NK-92 (cell line): ENCODE measurements around the gene DPP10.

ENCODE experiments used
- DNase-seq: peaks from one replicate; lab custom pipeline; 2025; ENCODE audit not compliant: unreplicated experiment; lab: John Stamatoyannopoulos, UW

Gene DPP10

GRCh38 chr2:114789989-114790388 is 347.5 kb downstream of the DPP10 start:
- DNase-seq: no peak

DNA sequence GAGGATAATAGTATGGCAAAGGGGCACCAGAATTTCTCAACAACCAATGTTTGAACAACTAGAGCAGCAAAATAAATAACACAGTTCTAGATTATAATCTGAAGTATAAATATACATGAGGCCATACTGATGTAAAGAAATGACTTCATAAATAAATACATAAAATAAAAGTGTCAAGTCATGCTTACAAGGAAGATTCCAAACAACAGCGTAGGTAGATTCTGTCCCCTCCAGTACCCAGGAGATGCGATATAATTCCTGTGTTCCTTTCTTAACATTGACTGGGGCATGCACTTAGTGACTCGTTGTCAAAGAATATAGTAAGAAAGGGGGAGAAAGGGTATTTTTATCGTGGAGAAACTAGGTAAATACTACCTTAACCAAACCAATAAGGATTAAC is 355.1 kb downstream of the DPP10 start:
- no peak for DNase-seq

GRCh38 chr2:114797942-114798341 is 355.5 kb downstream of the DPP10 start:
- DNase-seq: no peak

- DNase-seq: no peak
Measured at GRCh38 chr2:114800371-114800770, 357.9 kb downstream of the DPP10 start.

DNA sequence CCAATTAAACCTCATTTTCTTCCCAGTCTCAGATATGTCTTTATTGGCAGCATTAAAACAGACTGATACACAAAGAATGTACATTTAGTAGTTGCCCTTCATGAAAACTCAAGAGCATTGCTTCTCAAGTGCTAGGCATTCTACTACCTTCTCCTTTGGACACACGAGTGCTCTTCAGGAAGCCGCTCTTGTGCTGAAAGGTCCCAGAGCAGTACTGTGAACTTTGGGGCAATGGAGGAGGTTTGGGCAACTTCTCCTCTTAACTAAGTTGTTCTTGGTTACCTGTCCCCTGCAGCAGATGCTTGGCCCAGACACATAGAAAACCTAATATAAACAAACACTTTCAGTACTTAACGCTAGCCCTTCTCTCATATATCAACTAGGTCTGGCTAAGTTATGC is 362.8 kb downstream of the DPP10 start:
- DNase-seq: no peak

- DNase-seq: no peak
Measured at GRCh38 chr2:114810092-114810491, 367.7 kb downstream of the DPP10 start.

- no peak for DNase-seq
Measured at GRCh38 chr2:114812261-114812660, 369.8 kb downstream of the DPP10 start.

DNA sequence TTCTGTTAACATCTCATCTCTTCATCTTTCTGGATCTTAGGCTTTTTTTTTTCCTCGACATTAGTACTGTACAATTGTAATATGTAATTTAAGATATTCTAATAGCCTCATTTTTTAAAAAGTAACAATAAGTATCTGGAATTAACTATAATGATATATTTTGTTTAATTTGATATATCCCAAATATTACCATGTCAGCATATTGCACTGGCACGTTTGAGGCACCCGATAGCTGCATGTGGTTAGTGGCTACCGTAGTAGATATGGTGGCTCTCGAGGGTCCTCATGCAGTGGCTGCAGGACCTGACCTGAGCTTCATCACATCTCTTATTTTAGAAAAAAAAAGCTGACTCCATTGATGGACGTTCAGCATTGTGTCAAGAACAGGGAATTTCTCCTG is 371.9 kb downstream of the DPP10 start:
- DNase-seq: no peak

GRCh38 chr2:114821055-114821454 is 378.6 kb downstream of the DPP10 start:
- DNase-seq: no peak

DNA sequence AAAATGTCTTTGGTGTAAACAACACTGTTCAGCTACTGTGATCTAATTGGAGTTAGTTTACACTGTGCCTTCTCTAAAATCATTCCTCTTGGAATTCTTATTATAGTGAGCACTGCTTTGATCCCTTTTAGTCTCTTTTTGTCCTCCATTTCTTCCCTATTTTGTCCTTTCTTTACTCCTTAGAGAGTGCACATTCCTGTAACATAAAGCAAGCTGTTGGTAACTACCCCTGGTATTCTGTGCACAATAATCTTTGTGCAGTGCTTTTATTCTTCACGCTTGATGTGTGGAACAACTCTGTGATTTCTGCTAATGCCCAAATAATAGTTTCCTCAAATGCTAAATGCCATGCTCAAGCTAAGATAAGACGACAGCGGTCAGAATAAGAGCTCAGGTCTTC is 401.5 kb downstream of the DPP10 start:
- no peak for DNase-seq

- DNase-seq: no peak
Measured at GRCh38 chr2:114857196-114857595, 414.8 kb downstream of the DPP10 start.

DNA sequence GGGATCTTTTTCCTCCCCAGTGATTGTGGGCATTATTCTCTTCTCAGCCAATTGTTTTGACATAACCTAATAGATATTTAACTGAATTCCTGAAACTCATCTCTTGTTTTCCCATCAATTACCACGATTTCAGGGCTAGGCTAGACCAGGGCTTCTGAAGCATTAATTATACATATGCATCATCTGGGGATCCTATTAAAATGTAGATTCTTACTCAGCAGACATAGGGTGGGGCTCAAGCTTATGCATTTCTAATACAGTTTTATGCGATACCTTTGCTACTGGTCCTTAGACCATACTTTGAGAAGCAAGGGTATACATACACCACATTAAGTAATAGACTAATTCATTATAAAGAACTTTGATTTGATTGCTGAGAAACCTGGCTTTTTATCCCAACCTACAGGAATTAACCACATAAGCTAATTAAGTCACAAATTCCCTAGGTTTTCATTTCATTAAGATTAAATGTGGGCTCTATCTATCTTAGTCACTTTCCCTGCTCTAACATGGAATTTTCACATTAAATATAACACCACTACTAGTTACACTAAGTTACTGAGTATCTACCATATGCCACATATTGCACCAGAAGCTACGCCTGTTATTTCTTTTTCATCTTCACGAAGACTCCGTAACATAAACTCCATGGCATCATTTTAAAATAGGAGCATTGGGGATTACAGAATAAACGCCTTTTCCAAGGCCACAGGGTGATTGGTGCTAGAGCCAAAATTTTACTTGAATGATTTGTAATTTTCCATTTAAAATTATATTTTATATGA is 417.5 kb downstream of the DPP10 start:
- no peak for DNase-seq

DNA sequence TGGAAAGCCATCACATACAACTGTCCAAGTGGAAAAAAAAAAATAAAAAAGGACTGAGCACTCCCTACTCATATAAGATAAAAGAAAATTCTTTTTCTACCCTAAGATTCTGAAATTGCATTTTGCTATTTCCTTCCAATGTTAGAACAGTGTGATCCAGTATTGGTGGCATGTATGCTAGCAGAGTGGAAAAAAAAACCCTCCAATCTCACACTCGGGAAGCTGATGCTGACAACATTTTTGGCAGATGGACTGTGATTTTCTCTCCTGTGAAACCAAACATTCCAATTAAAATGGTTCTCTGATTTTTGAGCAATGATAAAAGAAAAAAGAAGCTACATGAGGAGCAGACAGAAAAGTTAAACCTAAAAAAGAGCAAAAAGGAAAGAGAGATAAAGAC is 419.8 kb downstream of the DPP10 start:
- no peak for DNase-seq

- DNase-seq: no peak
Measured at GRCh38 chr2:114864901-114865300, 422.5 kb downstream of the DPP10 start.

GRCh38 chr2:114880046-114880445 is 437.6 kb downstream of the DPP10 start:
- DNase-seq: no peak

GRCh38 chr2:114919985-114920384 is 477.5 kb downstream of the DPP10 start:
- DNase-seq: no peak

DNA sequence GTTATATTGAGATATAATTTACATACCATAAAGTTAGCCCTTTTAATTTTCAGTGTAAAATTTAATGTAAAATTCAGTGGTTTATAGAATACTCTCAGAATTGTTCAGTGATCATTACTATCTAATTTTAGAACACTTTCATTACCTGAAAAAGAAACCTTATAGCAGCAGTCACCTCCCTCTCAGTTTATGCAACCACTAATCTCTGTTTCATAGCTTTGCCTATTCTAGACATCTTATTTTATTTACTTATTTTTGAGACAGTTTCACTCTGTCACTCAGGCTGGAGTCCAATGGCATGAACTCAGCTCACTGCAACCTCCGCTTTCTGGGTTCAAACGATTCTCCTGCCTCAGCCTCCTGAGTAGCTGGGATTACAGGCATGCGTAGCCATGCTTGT is 479.6 kb downstream of the DPP10 start:
- DNase-seq: no peak

DNA sequence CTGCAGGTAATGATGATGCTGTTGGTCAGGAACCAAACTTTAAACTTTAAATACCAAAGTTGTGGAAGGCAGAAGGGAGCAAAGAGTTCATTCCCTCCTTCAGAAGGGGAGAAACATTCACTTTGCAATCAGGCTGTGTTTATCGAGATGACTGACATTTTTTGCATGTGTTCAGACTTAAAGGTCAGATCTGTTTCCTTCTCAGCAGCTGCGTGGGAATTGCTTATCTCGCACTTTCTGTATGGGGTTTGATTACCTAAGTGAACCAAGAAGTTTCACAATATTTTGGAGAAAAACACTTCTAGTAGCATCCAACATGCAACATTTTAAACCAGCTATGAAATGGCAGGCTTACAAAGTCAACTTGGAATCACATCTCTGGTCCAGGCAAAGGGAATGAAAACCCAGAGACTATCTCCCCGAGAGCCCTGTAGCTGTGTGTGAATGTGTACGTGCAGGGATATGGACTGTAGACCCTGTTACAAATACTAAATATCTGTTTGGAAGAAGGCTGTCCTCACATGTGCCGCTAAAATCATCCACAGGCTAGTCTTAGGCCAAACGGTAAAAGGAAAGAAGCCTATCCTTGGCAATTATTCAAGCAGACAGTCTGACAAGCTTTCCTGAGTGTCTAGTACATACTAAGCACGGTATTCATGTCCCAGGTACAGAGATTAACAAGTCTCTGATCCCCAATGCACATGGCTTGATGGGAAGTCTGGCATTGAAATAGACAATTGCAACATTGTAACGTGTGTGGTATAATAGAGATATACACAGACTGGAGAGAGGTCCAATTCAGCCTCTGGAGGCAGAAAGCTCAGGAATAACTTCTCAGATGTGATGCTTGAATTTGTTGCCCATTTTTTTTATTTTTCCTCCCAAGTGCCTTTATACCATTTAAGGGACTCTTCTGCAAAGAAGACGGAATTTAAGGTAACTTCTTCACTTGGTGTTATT is 483.1 kb downstream of the DPP10 start:
- no peak for DNase-seq

DNA sequence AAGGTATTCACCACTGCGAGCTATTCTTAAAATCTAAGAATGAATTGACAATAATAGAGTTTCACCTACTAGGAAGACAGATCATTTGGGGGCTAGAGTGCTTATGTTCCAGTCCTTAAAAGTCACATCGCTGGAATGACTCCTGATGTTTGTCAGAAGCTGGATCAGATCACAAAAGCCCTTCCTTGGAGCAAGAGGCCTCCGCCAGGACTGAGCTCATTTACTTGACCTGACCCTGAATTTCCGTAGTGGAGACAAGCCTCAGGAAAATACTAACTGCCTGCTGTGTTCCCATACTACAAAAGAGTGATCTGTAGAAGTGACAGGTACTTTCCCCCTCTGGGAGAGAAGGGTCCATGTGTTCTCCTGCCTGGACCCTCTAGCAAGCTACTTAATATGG is 483.9 kb downstream of the DPP10 start:
- no peak for DNase-seq

- DNase-seq: no peak
Measured at GRCh38 chr2:114929225-114929624, 486.8 kb downstream of the DPP10 start.

- DNase-seq: no peak
Measured at GRCh38 chr2:114933671-114934241, 491.3 kb downstream of the DPP10 start.

- no peak for DNase-seq
Measured at GRCh38 chr2:114935031-114935430, 492.6 kb downstream of the DPP10 start.
